ENCODE results near the gene ZNF408.

DNA sequence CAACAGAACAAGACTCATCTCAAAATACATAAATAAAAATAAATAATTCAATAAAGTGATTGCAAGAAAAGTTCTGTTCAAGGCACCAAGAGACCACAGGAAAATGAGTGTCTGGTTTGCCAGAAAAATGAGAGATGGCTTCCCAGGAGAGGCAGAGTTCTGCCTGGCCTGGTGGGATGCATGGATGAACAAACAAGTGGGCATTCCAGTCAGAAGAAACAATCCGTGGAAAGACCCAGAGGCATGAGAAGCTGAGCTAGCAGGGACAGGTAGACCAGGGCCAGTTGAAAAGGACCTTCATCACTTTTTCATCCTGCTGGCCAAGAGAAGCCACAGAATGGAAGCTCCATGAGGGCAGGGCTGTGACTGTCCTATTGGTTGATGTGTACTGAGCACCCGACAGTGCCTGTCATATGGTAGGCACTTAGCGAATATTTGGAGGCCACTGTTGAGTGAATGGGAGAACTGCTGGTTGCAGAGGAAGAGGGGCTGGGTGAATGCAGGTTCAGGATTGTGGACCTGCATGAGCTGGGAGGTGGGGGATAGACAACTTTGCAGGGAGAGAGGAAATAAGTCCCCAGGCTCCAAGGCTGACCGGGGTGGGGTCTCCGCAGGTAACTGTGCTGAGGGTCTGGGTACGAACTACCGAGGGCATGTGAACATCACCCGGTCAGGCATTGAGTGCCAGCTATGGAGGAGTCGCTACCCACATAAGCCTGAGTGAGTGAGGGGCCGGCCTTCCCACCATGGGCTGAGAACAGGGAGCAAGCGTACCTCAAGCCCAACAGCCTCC is 21.9 kb downstream of the ZNF408 start:
- TF ChIP-seq CTCF (IDR thresholded peaks at IDR 0.05) (no peak), POLR2A (IDR thresholded peaks at IDR 0.05) (no peak)
